HG03139 (cell line): ENCODE results near the gene ACOXL.
"Not testable (repeated sequence)": the region's sequence is repeated elsewhere in the genome, so short reads cannot be mapped to it uniquely, and the experiment has no call there.

Source experiments
- ATAC-seq: cut with Tn5 transposase; IDR thresholded peaks from one replicate; pipeline ENCODE4 v1.9.1; 2021; ENCODE audit not compliant: unreplicated experiment

The ACOXL gene

GRCh38 chr2:111030945-111031344, 298.6 kb downstream of the ACOXL start:
- no peak for ATAC-seq

GRCh38 chr2:111031546-111032478, 299.4 kb downstream of the ACOXL start:
- no peak for ATAC-seq

GRCh38 chr2:111032721-111033429, 300.5 kb downstream of the ACOXL start:
- no peak for ATAC-seq

GRCh38 chr2:111034146-111034545, 301.8 kb downstream of the ACOXL start:
- no peak for ATAC-seq

- ATAC-seq: no peak
Observed at GRCh38 chr2:111034606-111035005, 302.2 kb downstream of the ACOXL start.

GRCh38 chr2:111035830-111036441, 303.6 kb downstream of the ACOXL start:
- ATAC-seq: no peak

GRCh38 chr2:111037128-111037527, 304.8 kb downstream of the ACOXL start:
- ATAC-seq: no peak

- ATAC-seq: no peak
Observed at GRCh38 chr2:111039628-111040383, 307.4 kb downstream of the ACOXL start.

- ATAC-seq: no peak
Observed at GRCh38 chr2:111041398-111042202, 309.2 kb downstream of the ACOXL start.

- no peak for ATAC-seq
Observed at GRCh38 chr2:111042261-111042660, 309.9 kb downstream of the ACOXL start.

GRCh38 chr2:111042772-111043771, 310.7 kb downstream of the ACOXL start:
- ATAC-seq: no peak

GRCh38 chr2:111044066-111044465, 311.7 kb downstream of the ACOXL start:
- no peak for ATAC-seq

- ATAC-seq: not testable (repeated sequence)
Observed at GRCh38 chr2:111045236-111045635, 312.9 kb downstream of the ACOXL start.

- ATAC-seq: no peak
Observed at GRCh38 chr2:111045771-111046444, 313.5 kb downstream of the ACOXL start.

- ATAC-seq: no peak
Observed at GRCh38 chr2:111046670-111047069, 314.3 kb downstream of the ACOXL start.

- no peak for ATAC-seq
Observed at GRCh38 chr2:111048856-111049768, 316.7 kb downstream of the ACOXL start.
